ENCODE measurements around the gene OTOF.

OTOF gene

DNA sequence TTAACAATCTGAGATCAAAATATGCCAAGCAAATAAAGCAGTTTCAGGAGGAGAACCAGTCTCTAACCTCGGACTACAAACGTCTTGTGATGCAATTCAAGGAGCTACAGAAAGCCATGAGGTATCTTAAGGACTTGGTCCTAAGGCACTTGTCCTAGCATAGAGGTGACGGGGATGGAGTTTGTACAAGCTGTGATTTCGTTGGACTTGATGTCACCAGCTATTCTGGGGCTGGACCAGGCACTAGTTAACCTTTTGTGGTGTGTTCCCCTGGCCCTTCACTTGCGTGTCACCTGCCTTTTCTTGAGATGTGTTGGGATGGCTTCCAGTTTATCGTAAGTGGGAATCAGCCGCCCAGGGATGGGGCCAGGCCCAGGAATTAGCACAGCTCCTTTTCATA, 33.7 kb downstream of the OTOF start:
- DNase-seq: no peak

DNA sequence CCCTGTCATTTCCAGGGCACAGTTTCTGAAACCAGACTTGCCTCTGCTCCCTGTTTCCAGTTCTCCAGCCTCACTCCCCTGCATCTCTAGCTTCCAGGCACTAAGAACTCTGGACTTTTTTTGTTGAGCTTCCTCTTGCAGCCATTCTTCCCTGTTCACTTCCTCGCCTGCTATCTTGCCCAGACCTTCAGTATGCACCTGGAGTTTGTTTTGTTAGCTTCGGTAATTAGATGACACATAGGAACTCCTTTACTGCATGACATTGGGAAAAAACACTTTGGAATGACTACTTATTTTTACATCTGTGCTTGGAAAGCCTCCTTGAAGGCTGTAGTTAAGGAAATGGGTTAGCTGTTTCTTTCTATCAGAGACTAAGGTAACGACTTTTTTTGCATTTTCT, 35.2 kb downstream of the OTOF start:
- DNase-seq: no peak

DNA sequence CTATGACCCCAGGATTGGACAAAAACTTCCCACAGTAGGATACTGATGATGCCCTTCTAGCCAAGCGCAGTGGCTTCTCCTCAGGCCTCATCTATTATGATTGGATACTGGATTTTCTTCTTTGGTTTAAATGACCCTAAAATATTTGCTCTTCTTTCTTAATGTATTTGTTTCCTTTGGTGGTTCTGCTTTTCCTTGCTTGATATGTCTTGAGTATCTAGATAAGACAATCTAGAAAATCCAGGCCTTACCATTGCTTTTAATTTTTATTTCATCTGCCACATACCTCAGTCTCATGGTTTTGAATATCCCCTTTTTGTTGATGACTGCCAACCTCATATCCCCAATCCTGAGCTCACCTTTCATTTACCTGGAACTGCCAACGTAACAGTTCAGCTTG, 35.6 kb downstream of the OTOF start:
- no peak for DNase-seq

DNA sequence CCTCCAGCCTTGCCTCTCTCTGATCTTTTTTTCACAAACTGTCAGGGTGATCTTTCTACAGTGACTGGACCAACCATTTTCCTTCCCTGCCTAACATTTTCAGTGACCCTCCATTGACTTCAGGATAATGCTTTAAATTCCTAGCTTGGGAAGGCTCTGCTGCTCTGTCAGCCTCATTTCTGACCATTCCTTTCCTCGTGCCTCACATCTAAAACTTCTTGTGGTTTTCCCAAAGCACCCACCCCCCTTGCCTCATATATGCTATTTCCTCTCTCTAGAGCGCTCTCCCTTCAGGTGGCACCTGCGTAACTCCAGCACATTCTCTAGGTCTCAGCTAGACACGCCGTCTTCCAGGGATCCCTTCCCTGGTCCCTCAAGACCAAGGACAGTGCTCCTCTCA, 39.0 kb downstream of the OTOF start:
- no peak for DNase-seq

DNA sequence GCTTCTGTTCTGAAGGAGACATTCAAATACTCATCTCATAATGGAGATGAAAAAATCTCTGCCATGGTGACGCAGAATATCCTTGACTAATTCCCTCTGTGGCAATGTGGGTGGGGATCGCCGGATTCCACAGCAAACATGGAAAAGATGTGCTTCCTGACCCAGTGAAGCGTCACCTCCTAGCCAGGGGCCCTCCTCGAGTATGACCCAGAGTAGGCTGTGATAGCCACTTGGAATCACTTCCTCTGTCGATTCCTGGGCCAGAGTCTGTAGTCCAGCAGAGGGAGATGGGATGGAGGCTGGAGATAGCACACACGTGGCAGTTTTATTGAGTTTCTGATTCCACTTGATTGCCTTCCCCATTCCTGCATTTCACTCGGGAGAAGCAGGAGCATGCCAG, 39.4 kb downstream of the OTOF start:
- no peak for DNase-seq

DNA sequence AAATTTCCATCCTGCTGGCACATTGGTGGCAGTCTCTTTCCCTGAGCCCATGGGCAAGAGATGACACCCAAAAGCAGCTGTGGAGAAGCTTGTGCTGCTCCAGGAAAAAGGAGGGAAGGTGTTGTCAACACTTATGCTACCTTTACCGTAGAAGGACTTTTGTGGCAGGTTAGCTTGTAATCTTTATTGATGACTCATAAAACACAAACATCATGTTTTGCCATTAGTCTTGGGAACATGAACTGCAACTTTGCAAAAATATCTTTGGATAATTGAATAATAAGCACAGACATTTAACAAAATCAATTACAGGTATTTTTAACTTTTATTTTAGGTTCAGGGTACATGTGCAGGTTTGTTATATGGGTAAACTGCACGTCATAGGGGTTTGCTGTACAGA, 42.8 kb downstream of the OTOF start:
- no peak for DNase-seq

DNA sequence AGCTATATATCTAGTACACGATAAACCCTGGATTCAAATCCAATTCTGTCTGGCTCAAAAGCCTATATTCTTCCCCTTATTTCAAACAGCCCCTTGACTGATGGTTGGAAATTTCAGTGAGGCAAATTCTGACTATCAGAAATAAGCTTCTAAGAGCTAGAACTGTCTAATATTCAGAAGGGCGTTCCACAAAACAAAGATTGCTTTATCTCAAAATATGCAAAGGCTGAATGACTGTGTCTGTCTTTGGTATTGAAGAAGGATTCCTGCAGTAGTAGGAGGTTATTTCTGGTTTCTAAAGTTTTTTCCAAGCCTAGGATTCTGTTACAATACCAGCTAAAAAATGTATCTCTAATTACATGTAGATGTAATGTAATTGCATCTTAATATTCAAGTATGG, 45.1 kb downstream of the OTOF start:
- DNase-seq: no peak

DNA sequence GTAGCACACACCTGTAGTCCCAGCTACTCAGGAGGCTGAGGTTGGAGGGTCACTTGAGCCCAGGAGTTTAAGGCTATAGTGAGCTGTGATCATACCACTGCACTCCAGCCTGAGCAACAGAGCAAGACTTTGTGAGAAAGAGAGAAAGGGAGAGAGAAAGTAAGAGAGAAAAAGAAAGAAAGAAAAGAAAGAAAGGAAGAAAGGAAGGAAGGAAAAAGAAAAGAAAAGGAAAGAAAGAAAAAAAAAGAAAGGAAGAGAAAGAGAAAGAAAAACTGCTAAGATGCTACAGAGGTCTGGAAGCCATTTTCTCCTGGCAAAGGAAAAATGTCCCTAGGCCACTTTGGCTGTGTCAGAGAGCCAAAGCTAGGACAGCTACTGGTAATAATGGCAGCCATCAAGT, 45.6 kb downstream of the OTOF start:
- DNase-seq: no peak

DNA sequence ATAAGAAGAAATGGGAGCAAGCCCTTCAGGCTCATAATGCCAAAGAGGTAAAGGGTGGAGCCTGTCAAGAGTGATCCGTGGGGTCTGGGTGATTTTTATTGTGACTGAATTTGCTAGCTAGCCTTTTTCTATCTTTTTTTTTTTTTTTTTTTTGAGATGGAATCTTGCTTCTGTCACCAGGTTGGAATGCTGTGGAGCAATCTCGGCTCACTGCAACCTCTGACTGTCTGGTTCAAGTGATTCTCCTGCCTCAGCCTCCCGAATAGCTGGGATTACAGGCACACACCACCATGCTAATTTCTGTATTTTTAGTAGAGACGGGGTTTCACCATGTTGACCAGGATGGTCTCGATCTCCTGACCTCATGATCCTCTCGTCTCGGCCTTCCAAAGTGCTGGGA, 47.1 kb downstream of the OTOF start:
- DNase-seq: no peak

DNA sequence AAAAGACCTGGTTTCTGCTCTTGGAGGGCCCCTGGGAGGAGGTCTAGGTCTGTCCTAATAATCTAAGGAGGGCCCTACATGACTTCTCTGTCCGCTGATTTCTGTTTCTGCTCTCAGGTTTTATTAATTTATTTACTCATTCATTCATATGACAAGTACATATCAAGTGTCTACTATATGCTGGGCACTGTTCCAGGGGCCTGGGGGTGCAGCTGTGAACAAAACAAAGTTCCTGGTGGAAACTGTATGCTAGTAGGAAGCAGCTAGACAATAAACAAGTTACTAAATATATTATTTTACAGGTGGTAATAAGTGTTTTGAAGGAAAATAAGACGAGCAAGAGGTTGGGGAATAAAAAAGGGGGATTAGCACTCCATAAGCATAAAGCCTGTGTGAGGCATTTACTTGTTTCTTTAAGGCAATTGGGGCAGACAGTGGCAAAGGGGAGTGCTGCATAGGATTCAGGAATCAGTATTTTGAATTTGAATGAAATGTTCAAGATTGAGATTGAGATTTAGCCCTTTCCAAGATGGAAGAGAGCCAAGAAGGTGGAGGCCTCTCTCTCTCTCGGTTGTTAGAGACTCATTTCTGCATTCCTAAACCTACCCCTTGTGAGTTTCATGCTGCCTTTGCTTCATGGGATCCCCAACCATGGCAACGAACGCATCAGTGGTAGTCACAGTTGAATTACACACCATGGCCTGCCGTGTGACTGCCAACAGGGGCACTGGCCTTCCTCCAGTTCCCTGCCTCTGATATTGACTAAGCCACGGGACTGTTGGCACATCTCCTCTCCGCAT, 47.9 kb downstream of the OTOF start:
- DNase-seq: peak; percentile 94

DNA sequence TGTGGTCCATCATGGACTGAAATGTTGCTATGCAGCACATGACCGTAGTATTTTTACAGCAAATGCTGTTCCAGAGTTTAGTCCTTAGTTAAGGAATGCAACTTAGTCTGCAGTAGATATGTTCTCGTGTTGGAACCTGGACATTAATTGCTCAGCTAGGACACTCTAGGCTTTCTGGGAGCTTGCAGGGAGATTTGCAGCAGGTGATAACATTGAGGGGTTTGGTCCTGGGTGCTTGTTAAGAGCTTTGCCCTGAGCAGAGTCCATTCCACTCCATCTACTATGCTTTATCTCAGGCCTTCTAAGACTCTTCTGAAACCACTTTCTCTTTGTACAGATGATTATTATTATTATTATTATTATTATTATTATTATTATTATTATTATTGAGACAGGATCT, 49.1 kb downstream of the OTOF start:
- no peak for DNase-seq

DNA sequence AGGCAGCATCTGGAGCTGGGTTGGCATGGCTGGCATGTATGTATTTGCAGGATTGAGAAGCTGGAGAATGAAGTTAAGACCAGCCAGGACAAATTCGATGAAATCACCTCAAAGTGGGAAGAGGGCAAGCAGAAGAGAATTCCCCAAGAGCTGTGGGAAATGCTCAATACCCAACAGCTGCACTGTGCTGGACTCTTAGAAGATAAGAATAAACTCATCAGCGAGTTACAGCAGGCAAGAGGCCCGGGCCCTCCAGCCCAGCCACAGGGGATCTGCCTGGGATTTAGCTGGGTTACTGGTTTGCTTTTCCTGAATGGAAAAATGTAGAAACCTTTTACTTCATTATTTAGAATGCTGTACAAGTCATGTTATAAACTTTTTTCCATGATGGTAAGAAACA, 53.7 kb downstream of the OTOF start:
- DNase-seq: no peak

DNA sequence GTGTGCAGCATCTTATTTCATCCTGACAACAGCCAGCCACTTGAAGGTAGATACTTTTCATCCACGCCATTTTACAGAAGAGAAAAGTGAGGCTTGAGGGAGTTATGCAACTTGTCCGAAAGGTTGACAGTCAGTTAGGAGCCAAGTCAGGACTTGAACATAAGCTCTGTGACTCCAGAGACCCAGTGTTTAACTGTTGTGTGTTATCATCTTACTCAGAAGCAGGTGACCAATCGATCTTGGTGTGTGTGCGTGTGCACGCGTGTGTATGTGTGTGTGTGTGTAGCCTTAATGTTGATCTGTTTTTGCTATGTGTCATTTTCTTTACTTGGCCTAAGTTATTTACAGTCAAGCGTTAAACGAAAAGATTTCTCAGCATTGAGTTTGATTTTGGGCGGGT, 54.2 kb downstream of the OTOF start:
- no peak for DNase-seq

DNA sequence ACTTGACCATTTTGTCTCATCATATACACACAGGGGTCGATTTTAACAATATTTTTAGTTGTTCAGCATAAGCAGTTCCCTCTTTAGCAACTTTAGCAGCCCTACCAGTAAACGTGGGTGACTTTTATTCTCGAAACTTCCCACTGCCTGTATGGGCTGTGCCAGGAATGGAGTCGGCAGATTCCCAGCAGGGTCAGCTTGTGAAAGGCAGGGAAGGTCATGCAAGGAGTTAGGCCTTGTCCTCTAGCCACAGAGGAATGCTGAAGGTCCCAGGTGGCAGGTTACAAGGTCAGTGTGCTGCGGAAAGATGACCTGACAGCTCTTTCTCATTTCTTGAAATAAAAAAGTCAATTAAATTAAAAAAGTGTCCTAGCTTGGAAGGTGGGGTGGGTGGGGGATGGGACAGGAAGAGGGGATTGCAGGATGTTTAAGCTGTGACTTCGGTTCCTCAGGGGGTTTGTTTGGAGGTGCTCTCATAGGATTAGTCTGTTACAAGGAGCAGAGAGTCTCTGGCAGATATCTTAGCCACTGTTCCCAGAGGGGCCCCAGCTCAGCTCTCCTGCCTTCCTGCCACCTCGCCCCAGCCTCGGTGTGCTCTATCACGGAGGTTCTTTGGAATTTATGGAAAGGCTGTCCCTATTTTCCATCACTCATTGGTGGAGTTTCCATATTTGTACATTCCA, 54.8 kb downstream of the OTOF start:
- DNase-seq: no peak

DNA sequence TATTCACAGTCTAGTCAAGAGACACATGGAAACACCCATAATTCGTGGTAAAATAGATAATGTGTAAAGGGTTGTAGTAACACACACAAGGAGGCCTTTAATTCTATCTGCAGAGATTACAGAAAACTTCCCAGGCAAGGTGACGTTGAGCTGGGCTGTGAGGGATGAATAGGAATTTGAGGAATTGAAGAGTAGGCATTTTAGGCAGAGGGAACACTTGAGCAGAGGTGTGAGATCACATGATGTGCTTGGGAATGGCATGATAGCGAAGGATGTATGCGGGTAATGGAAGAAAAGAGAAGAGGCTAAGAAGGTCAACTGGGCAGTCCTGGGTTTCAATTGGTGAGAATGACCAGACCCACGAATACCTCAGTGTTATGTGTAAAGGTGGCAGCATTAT, 56.0 kb downstream of the OTOF start:
- DNase-seq: no peak

DNA sequence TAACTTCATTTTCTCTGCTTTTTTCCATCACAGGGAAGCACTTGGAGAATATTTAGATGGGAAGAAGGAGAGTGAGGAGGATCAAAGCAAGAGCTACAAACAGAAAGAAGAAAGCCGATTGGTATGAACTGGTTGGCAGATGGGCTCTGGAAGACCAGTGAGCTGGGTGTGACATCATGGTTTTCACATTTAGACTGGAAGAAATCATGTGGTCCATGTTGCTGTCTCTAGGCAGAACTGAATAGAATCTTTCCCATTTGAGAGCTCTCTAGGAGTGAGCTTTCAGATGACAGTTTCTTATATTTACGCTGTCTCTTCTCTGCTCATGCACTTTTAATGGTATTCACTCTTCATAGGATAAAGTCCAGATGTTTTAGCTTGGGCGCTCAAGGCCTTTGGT, 63.6 kb downstream of the OTOF start:
- peak; percentile 15 for DNase-seq

DNA sequence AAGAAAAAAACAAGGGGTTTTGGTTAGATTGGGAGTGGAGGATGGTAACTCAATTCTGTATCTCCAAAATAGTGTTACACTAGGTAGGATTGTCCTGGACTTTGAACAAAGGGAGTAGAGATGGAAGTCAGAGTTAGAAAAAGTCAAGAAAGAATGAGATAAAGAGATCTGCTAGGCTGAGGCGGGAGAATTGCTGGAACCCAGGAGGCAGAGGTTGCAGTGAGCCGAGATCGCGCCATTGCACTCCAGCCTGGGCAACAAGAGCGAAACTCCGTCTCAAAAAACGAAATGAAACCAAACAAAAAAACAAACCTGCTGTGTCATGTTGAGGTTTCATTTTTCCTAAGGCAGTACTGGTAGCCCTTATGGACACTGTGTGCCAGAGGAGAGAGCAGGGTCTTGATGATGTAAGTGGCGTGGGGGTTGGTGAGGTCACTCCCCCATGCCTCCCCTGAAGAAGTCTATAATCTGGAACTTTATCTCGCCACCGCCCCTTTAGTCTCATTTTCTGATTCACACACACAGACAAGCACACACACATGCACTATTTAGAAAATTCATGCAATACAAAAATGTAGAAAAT, 65.7 kb downstream of the OTOF start:
- no peak for DNase-seq

DNA sequence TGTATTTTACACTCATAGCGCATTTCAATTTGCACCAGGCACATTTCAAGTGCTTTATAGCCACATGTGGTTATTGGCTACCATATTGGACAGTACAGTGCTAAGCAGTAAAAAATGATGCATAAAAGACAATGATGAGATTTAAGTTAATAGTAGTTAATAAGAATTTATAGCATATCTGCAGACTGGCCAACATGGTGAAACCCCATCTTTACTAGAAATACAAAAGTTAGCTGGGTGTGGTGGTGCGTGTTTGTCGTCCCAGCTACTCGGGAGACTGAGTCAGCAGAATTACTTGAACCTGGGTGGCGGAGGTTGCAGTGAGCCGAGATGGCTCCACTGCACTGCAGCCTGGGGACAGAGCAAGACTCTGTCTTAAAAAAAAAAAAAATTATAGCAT, 66.5 kb downstream of the OTOF start:
- no peak for DNase-seq

DNA sequence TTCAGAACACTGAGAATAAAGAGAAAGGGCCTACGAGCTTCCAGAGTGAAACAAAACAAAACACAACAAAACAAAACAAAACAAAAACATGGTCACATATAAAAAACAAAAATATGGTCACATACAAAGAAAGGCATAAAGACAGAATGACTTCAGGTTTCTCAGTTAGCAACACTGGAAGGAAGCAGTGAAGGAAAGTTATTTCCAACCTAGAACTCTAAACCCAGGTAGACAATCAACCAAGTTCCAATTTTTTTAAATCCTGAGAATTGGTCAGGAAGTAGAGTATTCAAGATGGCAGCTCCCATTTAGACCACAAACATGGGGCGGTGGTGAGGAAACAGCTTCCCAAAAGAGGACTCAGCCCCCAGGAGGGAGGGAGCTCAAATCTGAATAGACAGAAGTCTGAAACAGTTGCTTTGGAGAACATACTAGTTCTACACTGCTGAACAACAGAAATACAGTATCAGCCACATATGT, 67.1 kb downstream of the OTOF start:
- no peak for DNase-seq

DNA sequence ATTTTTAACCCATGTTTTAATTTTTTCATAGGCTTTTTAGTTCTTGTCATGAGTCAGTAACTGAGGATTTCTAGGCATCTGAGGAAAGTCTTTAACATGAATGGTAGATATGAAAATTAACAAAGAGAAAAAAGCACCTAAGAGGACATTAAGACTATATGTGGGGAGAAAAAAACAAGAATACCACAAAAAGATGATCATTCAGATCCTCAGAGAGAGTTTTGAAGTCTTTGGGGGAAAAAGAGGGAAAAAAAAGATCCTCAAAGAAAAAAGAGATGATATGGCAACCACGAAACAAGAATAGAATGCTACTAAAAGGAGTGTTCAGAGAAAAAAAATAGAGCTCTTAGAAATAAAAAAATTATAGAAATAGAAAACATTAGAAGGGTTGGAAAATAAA, 68.1 kb downstream of the OTOF start:
- DNase-seq: no peak

DNA sequence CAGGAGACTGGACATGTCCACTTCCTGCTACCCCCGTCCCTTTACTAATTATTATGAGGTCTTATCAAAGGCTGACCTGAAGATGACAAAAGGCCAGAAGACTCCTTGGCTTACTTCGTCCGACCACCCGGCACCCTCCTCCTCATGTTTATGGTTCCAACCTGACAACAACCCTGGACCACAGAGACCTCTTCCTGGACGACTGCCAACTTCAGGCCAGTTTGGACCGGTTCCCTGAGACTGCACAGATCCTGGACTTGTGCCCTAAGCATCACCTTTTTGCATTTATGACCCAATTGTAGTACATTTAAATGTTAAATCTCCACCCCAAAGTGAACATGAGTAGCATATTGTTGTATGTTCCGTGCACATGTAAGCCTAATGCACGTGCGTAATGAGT, 70.4 kb downstream of the OTOF start:
- no peak for DNase-seq
